ENCODE results near the gene PREX1.

The PREX1 gene

DNA sequence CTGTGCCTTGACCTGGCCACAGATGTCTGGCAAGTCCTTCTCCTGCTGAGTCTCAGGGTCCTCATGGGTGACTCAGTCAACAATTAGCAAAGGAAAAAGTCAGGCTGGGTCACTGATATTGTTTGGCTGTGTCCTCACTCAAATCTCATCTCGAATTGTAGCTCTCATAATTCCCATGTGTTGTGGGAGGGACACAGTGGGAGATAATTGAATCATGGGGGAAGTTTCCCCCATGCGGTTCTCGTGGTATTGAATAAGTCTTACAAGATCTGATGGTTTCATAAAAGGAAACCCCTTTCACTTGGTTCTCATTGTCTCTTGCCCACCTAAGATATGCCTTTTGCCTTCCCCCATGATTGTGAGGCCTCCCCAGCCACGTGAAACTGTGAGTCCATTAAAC lies 45.7 kb downstream of the PREX1 start:
- 61% methylated on average over 4 of the region's 4 CpGs for WGBS
- Histone ChIP-seq H3K4me3 (ENCODE audit: insufficient read depth in 1 of 2, low read depth in 1 of 2, low read length in 2 of 2) (no peak overlapping the region), H3K79me1 (replicated peaks; ENCODE audit: low read length, poor library complexity, severe bottlenecking) (peaks cover 40% of the 10 kb centered on the region)

GRCh38 chr20:48781634-48782033 lies 46.2 kb downstream of the PREX1 start:
- Histone ChIP-seq H3K9me3 (ENCODE audit: control insufficient read depth, low read length) (no peaks in the 10 kb centered on the region), H3K14ac (ENCODE audit: low read length in 2 of 2) (no peak overlapping the region), H3K9ac (ENCODE audit: low read length) (no peak overlapping the region), H2BK5ac (ENCODE audit: low read depth, low read length, poor library complexity, severe bottlenecking) (no peak overlapping the region), H2BK15ac (ENCODE audit: low read depth, poor library complexity, severe bottlenecking) (no peak overlapping the region), H2AK5ac (ENCODE audit: low read length, severe bottlenecking) (no peak overlapping the region), H3K27ac (ENCODE audit: low read length, poor library complexity, severe bottlenecking) (no peak overlapping the region), H2AFZ (ENCODE audit: low read depth, low read length) (no peak overlapping the region), H3K79me1 (replicated peaks; ENCODE audit: low read length, poor library complexity, severe bottlenecking) (peaks cover 42% of the 10 kb centered on the region), H3K36me3 (ENCODE audit: control insufficient read depth in 1 of 2, insufficient read depth in 2 of 2, low read depth in 1 of 2, low read length in 2 of 2) (peaks cover 0 to 4% of the 10 kb centered on the region in 2 experiments), H3K4me3 (ENCODE audit: insufficient read depth in 1 of 2, low read depth in 1 of 2, low read length in 2 of 2) (no peak overlapping the region), H3K4ac (ENCODE audit: low read depth in 1 of 2, low read length in 2 of 2) (no peak overlapping the region), H4K8ac (ENCODE audit: low read length) (no peak overlapping the region), H3K4me2 (ENCODE audit: low read length, poor library complexity, severe bottlenecking) (no peak overlapping the region), H2BK120ac (ENCODE audit: low read depth, low read length) (no peak overlapping the region), H3K27me3 (ENCODE audit: control insufficient read depth in 1 of 2, insufficient read depth in 1 of 2, low read length in 2 of 2) (peaks cover 0 to 26% of the 10 kb centered on the region in 2 experiments), H3K4me1 (ENCODE audit: control insufficient read depth, insufficient read depth, low read depth, low read length) (peaks cover 14% of the 10 kb centered on the region), H3K23ac (ENCODE audit: low read length in 2 of 2) (no peak overlapping the region), H4K91ac (ENCODE audit: low read length) (no peak overlapping the region), H3K18ac (ENCODE audit: low read depth in 1 of 2, low read length in 2 of 2) (no peak overlapping the region), H2BK12ac (ENCODE audit: low read length in 2 of 2) (no peak overlapping the region)
- DNase-seq = no peak
- 43% methylated on average over 1 of the region's 1 CpG for WGBS

More for the DNA sequence above, 45.7 kb downstream of the PREX1 start:
- no peak overlapping the region for H3K27ac ChIP-seq (ENCODE audit: low read length, poor library complexity, severe bottlenecking)
- H3K4ac ChIP-seq (ENCODE audit: low read depth in 1 of 2, low read length in 2 of 2) = no peak overlapping the region
- H2AFZ ChIP-seq (ENCODE audit: low read depth, low read length) = no peak overlapping the region
- no peaks in the 10 kb centered on the region for H3K9me3 ChIP-seq (ENCODE audit: control insufficient read depth, low read length)
- H3K36me3 ChIP-seq (ENCODE audit: control insufficient read depth in 1 of 2, insufficient read depth in 2 of 2, low read depth in 1 of 2, low read length in 2 of 2) = peaks cover 0 to 4% of the 10 kb centered on the region in 2 experiments
- H2BK15ac ChIP-seq (ENCODE audit: low read depth, poor library complexity, severe bottlenecking) = no peak overlapping the region
- H3K18ac ChIP-seq (ENCODE audit: low read depth in 1 of 2, low read length in 2 of 2) = no peak overlapping the region
- no peak for DNase-seq
- no peak overlapping the region for H2BK120ac ChIP-seq (ENCODE audit: low read depth, low read length)
- no peak overlapping the region for H2BK12ac ChIP-seq (ENCODE audit: low read length in 2 of 2)
- peaks cover 12% of the 10 kb centered on the region for H3K4me1 ChIP-seq (ENCODE audit: control insufficient read depth, insufficient read depth, low read depth, low read length)
- no peak overlapping the region for H4K91ac ChIP-seq (ENCODE audit: low read length)
- no peak overlapping the region for H2BK5ac ChIP-seq (ENCODE audit: low read depth, low read length, poor library complexity, severe bottlenecking)
- peaks cover 0 to 22% of the 10 kb centered on the region in 2 experiments for H3K27me3 ChIP-seq (ENCODE audit: control insufficient read depth in 1 of 2, insufficient read depth in 1 of 2, low read length in 2 of 2)
- no peak overlapping the region for H3K4me2 ChIP-seq (ENCODE audit: low read length, poor library complexity, severe bottlenecking)
- H4K8ac ChIP-seq (ENCODE audit: low read length) = no peak overlapping the region
- H3K9ac ChIP-seq (ENCODE audit: low read length) = no peak overlapping the region
- H2AK5ac ChIP-seq (ENCODE audit: low read length, severe bottlenecking) = no peak overlapping the region
- H3K23ac ChIP-seq (ENCODE audit: low read length in 2 of 2) = no peak overlapping the region
- no peak overlapping the region for H3K14ac ChIP-seq (ENCODE audit: low read length in 2 of 2)

- Histone ChIP-seq H2BK12ac (ENCODE audit: low read length in 2 of 2) (no peak overlapping the region), H3K9ac (ENCODE audit: low read length) (no peak overlapping the region), H2AK5ac (ENCODE audit: low read length, severe bottlenecking) (no peak overlapping the region), H3K4ac (ENCODE audit: low read depth in 1 of 2, low read length in 2 of 2) (no peak overlapping the region), H3K27me3 (ENCODE audit: control insufficient read depth in 1 of 2, insufficient read depth in 1 of 2, low read length in 2 of 2) (peaks cover 0 to 29% of the 10 kb centered on the region in 2 experiments), H2AFZ (ENCODE audit: low read depth, low read length) (no peak overlapping the region), H4K8ac (ENCODE audit: low read length) (no peak overlapping the region), H4K91ac (ENCODE audit: low read length) (no peak overlapping the region), H3K4me1 (ENCODE audit: control insufficient read depth, insufficient read depth, low read depth, low read length) (peaks cover 15% of the 10 kb centered on the region), H2BK120ac (ENCODE audit: low read depth, low read length) (no peak overlapping the region), H3K9me3 (ENCODE audit: control insufficient read depth, low read length) (no peaks in the 10 kb centered on the region), H3K23ac (ENCODE audit: low read length in 2 of 2) (no peak overlapping the region), H3K79me1 (replicated peaks; ENCODE audit: low read length, poor library complexity, severe bottlenecking) (peaks cover 40% of the 10 kb centered on the region), H2BK5ac (ENCODE audit: low read depth, low read length, poor library complexity, severe bottlenecking) (no peak overlapping the region), H3K18ac (ENCODE audit: low read depth in 1 of 2, low read length in 2 of 2) (no peak overlapping the region), H3K4me2 (ENCODE audit: low read length, poor library complexity, severe bottlenecking) (no peak overlapping the region), H3K4me3 (ENCODE audit: insufficient read depth in 1 of 2, low read depth in 1 of 2, low read length in 2 of 2) (no peak overlapping the region), H3K36me3 (ENCODE audit: control insufficient read depth in 1 of 2, insufficient read depth in 2 of 2, low read depth in 1 of 2, low read length in 2 of 2) (peaks cover 0 to 4% of the 10 kb centered on the region in 2 experiments), H3K14ac (ENCODE audit: low read length in 2 of 2) (no peak overlapping the region), H3K27ac (ENCODE audit: low read length, poor library complexity, severe bottlenecking) (no peak overlapping the region), H2BK15ac (ENCODE audit: low read depth, poor library complexity, severe bottlenecking) (no peak overlapping the region)
- DNase-seq = no peak
- WGBS = 96% methylated on average over 2 of the region's 2 CpGs
These were observed 48.4 kb downstream of the PREX1 start for GRCh38 chr20:48779435-48779834.

- Histone ChIP-seq H2AFZ (ENCODE audit: low read depth, low read length) (no peak overlapping the region), H2AK5ac (ENCODE audit: low read length, severe bottlenecking) (no peak overlapping the region), H3K27ac (ENCODE audit: low read length, poor library complexity, severe bottlenecking) (no peak overlapping the region), H3K4ac (ENCODE audit: low read depth in 1 of 2, low read length in 2 of 2) (no peak overlapping the region), H2BK15ac (ENCODE audit: low read depth, poor library complexity, severe bottlenecking) (no peak overlapping the region), H3K79me1 (replicated peaks; ENCODE audit: low read length, poor library complexity, severe bottlenecking) (peaks cover 37% of the 10 kb centered on the region), H3K4me3 (ENCODE audit: insufficient read depth in 1 of 2, low read depth in 1 of 2, low read length in 2 of 2) (no peak overlapping the region), H2BK120ac (ENCODE audit: low read depth, low read length) (no peak overlapping the region), H3K36me3 (ENCODE audit: control insufficient read depth in 1 of 2, insufficient read depth in 2 of 2, low read depth in 1 of 2, low read length in 2 of 2) (peaks cover 0 to 3% of the 10 kb centered on the region in 2 experiments), H2BK5ac (ENCODE audit: low read depth, low read length, poor library complexity, severe bottlenecking) (no peak overlapping the region), H3K14ac (ENCODE audit: low read length in 2 of 2) (no peak overlapping the region), H2BK12ac (ENCODE audit: low read length in 2 of 2) (no peak overlapping the region), H3K9me3 (ENCODE audit: control insufficient read depth, low read length) (no peaks in the 10 kb centered on the region), H4K8ac (ENCODE audit: low read length) (no peak overlapping the region), H4K91ac (ENCODE audit: low read length) (no peak overlapping the region), H3K18ac (ENCODE audit: low read depth in 1 of 2, low read length in 2 of 2) (no peak overlapping the region), H3K9ac (ENCODE audit: low read length) (no peak overlapping the region), H3K27me3 (ENCODE audit: control insufficient read depth in 1 of 2, insufficient read depth in 1 of 2, low read length in 2 of 2) (peaks cover 0 to 24% of the 10 kb centered on the region in 2 experiments), H3K4me1 (ENCODE audit: control insufficient read depth, insufficient read depth, low read depth, low read length) (peaks cover 11% of the 10 kb centered on the region), H3K4me2 (ENCODE audit: low read length, poor library complexity, severe bottlenecking) (no peak overlapping the region), H3K23ac (ENCODE audit: low read length in 2 of 2) (no peak overlapping the region)
- 92% methylated on average over 3 of the region's 4 CpGs for WGBS
- DNase-seq = no peak
These were observed 50.0 kb downstream of the PREX1 start for GRCh38 chr20:48777821-48778220.
